Skin epidermis (tissue), 12 donors: ENCODE data around the gene PERM1.
"Not testable (repeated sequence)": the region's sequence is repeated elsewhere in the genome, so short reads cannot be mapped to it uniquely, and the experiment has no call there.

Source experiments
- H3K27ac ChIP-seq, 21 experiments: fragments of 200-600 bp; sonication (generic) in 11 of 21; one replicate each; pipeline ENCODE4 v1.5.0; 2020; ENCODE audit warnings: mild to moderate bottlenecking in 3 of 21, inconsistent platforms in 2 of 21, moderate library complexity in 2 of 21
- H3K4me3 ChIP-seq, 7 experiments: fragments of 200-600 bp; sonication (generic) in 2 of 7; one replicate each; pipeline ENCODE4 v1.5.0; 2020; ENCODE audit warnings: inconsistent platforms in 2 of 7, mild to moderate bottlenecking in 2 of 7, moderate library complexity in 1 of 7

The PERM1 gene

DNA sequence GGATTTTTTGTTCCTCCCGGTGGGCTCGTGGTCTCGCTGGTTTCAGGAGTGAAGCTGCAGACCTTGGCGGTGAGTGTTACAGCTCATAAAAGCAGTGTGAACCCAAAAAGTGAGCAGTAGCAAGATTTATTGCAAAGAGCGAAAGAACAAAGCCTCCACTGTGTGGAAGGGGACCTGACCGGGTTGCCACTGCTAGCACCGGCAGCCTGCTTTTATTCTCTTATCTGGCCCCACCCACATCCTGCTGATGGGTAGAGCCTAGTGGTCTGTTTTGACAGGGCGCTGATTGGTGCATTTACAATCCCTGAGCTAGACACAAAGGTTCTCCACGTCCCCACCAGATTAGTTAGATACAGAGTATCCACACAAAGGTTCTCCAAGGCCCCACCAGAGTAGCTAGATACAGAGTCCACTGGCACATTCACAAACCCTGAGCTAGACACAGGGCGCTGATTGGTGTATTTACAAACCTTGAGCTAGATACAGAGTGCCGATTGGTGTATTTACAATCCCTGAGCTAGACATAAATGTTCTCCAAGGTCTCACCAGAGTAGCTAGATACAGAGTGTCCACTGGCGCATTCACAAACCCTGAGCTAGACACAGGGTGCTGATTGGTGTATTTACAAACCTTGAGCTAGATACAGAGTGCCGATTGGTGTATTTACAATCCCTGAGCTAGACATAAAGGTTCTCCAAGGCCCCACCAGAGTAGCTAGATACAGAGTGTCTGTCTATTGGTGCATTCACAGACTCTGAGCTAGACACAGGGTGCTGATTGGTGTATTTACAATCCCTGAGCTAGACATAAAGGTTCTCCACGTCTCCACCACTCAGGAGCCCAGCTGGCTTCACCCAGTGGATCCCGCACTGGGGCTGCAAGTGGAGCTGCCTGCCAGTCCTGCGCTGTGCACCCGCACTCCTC, 35.8 kb upstream of the PERM1 start:
- H3K4me3 ChIP-seq, H3K27ac ChIP-seq: not testable (repeated sequence)

- peak overlapping the region in 1 of 7 experiments; percentile 55 for H3K4me3 ChIP-seq
- peak overlapping the region in 9 of 21 experiments; percentile 11 to 94 (median 82) for H3K27ac ChIP-seq
These were observed 33.1 kb upstream of the PERM1 start for GRCh38 chr1:1014799-1015681.

DNA sequence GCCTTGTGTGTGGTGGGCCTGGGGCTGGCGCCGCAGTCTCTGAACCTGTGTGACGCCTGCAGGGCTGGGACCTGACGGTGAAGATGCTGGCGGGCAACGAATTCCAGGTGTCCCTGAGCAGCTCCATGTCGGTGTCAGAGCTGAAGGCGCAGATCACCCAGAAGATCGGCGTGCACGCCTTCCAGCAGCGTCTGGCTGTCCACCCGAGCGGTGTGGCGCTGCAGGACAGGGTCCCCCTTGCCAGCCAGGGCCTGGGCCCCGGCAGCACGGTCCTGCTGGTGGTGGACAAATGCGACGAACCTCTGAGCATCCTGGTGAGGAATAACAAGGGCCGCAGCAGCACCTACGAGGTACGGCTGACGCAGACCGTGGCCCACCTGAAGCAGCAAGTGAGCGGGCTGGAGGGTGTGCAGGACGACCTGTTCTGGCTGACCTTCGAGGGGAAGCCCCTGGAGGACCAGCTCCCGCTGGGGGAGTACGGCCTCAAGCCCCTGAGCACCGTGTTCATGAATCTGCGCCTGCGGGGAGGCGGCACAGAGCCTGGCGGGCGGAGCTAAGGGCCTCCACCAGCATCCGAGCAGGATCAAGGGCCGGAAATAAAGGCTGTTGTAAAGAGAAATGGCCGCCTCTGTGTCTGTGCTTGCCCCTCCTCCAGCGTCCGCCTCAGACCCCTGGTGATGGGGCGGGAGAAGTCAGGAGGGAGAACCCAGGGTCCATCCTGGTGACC, 32.2 kb upstream of the PERM1 start:
- Histone ChIP-seq H3K4me3 (peak overlapping the region; percentile 35 to 58 (median 42)), H3K27ac (peak overlapping the region in 20 of 21 experiments; percentile 20 to 94 (median 82))

GRCh38 chr1:1013105-1013921, 31.4 kb upstream of the PERM1 start, which contains the start of gene ISG15:
ISG15 (plus strand) TSS chr1:1013497; CDS start chr1:1013574, 77 bp downstream.
- H3K4me3 ChIP-seq = peak within 1 kb of the TSS; percentile 35 to 58 (median 42)
- H3K27ac ChIP-seq = peak within 1 kb of the TSS in 20 of 21 experiments; percentile 20 to 94 (median 82)

GRCh38 chr1:1012736-1013104, 30.8 kb upstream of the PERM1 start:
- Histone ChIP-seq H3K4me3 (peak overlapping the region; percentile 35 to 58 (median 42)), H3K27ac (peak overlapping the region in 19 of 21 experiments; percentile 20 to 94 (median 83))

DNA sequence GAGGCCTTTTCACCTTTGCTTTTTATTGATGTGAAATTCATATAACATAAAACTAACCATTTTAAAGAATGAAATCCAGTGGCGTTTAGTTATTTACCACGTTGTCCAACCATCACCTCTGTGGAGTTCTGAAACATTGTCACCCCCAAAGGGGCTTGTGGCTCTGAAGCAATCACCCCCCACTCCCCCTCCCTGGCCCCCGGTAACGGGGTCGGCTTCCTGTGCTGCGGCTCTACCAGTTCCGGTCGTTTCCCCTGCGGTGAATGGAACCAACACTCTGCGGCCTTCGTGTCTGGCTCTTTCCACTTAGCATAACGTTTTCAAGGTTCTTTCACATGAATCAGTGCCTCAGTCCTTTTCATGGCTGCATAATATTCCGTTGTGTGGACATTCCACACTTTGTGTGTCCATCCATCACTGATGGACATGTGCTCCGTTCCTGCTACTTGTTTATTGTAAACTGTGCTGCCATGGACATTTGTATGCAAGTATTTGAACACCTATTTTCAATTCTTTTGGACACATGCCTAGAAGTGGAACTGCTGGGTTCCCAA, 29.6 kb upstream of the PERM1 start:
- Histone ChIP-seq H3K4me3 (no peak overlapping the region), H3K27ac (no peak overlapping the region)

GRCh38 chr1:1010131-1010530, 28.2 kb upstream of the PERM1 start:
- H3K27ac ChIP-seq, H3K4me3 ChIP-seq: not testable (repeated sequence)

DNA sequence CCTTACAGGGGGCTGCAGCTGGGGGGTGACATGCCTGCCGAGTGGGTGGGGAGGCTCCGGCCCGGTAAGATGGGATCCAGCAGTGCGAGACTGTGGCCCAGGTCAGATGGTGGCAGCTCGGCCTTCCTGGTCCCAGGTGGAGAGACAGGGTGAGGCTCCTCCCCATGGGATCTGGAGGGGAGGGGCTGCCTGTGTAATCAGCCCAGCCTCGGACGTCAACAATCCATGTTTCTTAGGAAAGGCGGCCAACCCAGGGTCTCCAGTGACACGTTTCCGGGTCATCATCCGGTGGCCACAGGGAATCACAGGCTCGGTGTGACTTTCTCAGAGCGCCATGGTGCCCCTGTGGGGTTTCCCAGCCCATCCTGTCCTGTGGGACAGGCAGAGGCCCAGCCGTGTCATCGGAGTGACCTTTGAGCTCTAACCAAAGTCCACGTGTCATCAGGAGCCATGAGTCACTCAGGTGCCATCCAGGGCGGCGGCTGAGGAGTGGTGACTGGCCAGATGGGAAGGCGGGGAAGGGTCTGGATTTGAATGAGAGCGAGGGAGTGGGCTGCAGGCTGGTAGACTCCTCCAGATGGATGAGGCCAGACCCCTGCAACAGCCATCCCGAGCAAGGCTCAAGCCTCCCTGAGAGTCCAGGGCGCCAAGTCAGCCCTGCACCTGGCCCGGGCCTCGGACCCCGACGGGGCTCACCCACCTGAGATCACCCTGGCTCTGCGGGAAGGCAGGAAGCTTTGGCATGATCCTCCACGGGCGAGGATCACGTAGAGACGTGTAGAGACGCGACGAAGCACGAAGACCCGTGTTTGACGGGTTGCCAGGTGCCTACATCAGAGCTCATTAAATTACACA, 24.6 kb upstream of the PERM1 start:
- no peak overlapping the region for H3K4me3 ChIP-seq
- no peak overlapping the region for H3K27ac ChIP-seq

DNA sequence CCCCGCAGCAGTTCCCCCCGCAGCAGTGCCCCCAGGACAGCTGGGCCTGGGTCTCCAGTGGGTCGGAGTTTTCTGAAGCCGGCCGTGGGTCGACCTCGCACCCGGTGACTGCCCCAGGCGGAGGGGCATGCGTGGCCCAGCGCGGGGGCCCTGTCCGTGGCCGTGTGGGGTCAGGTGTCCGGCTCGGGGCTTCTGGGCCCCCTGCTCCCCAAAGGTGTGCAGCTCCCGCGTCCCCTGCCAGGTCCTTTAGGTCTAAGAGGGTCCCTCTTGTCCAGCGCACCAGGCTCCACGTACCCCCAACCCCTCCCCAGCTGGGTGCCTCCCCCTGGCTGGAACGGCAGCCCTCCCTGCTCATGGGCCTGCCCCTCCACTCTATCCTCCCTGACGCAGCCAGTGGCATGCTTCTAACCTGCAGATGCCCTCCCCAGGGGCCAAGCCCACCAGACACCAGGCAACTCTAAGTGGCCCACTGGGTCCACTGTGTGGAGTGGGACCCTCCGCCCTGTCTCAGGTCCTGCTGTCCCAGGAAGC, 23.9 kb upstream of the PERM1 start:
- no peak overlapping the region for H3K4me3 ChIP-seq
- no peak overlapping the region for H3K27ac ChIP-seq

DNA sequence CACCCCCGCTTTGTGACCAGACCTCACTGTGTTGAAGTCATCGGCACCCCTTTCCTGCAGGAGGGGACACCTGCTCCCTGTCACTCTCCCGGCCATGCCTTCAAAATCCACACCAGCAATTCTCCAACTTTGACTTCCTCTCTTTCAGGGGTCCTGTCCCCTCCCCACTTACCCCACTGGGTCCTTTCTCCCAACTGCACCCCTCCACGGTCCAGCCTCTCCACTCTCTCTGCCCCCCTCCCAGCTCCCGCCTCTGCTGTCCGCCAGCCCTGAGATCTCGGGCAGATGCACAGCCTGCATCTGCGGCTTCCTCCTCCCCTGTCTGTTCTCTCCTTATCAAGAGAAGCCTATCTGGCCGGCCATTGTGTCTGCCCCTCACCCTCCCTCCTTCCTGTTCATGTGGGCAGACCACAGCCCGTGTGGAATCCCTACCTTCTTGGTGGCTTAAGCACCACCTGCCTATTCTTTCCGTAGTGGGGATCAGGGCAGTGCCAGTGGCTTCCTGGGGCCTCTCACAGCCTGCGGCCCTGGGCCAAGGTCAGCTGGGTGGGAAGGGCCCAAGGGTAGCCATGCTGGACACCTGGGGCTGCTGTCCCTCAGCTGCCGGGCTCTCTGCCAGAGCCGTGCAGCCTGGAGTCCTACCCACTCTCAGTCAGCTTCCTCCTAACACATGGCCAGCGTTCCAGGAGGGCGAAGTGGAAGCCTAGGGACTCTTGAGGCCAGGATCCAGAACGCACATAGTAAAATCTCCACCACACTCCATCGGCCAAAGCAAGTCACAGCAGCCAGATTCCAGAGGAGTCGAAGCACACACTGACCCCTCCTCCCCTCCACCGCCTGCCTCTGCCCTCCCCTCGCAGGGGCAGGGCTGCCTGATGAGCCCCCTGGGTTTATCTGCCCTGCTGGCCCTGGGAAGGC, 23.1 kb upstream of the PERM1 start:
- no peak overlapping the region for H3K4me3 ChIP-seq
- H3K27ac ChIP-seq = no peak overlapping the region

GRCh38 chr1:1004420-1004779, 22.5 kb upstream of the PERM1 start:
- H3K27ac ChIP-seq = no peak overlapping the region
- no peak overlapping the region for H3K4me3 ChIP-seq

DNA sequence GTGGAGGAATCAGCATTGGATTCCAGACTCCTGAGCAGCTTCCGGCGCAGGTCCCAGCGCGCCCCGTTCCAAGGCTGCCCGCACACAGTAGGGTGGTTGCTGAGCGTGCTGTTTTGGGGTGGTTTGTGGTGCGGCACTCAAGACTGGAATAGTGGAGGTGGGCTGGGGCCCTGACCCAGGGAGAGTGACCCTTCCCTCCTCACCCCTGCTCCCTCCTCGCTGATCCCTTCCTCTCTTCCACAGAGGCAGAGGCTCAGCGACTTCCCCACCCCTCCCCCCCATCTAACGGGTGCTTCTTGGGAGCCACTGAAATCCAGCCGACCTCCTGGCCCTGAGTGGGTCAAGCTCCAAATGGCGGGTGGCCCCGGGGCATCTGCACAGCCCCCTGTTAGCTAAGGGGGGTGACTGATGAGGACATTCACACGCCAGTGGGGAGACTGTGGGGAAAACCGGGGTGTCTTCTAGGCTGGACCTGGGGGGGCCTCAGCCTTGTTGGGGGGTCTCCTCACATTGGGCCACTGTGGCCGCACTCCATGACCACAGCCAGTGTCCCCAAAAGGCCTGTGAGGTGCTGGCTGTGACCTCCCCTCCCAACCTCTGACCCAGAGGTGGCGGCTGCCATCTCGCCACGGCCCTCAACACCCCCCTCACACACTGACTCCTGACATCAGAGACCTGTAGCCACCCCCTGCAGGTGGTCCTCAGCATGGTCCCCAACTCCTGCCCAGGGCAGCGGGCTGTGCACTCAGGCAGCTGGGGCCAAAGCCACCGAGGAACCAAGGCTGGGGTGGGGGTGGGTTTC, 21.9 kb upstream of the PERM1 start:
- Histone ChIP-seq H3K27ac (no peak overlapping the region), H3K4me3 (no peak overlapping the region)

GRCh38 chr1:1001057-1001783, 19.3 kb upstream of the PERM1 start:
- Histone ChIP-seq H3K27ac (peak overlapping the region; percentile 7 to 98 (median 87)), H3K4me3 (peak overlapping the region; percentile 33 to 51 (median 50))

- H3K4me3 ChIP-seq = peak overlapping the region; percentile 33 to 51 (median 50)
- H3K27ac ChIP-seq = peak overlapping the region; percentile 74 to 98 (median 88)
These were observed 18.6 kb upstream of the PERM1 start for GRCh38 chr1:1000357-1001056.
